MM.1S (cell line): ENCODE data around the gene ANP32D.

Source experiments
- CTCF ChIP-seq: fragments of 300-600 bp; sonication (generic); IDR thresholded peaks from 2 replicates; pipeline ENCODE4 v1.5.1; 2016; ENCODE audit warnings: antibody characterized with exemption, low read length, mixed read lengths
- EZH2 ChIP-seq: fragments of 300-600 bp; sonication (generic); optimal IDR thresholded peaks from 2 replicates; pipeline ENCODE3; 2017; ENCODE audit warnings: low read depth, mild to moderate bottlenecking, antibody characterized with exemption, low read length, mixed read lengths

DNA sequence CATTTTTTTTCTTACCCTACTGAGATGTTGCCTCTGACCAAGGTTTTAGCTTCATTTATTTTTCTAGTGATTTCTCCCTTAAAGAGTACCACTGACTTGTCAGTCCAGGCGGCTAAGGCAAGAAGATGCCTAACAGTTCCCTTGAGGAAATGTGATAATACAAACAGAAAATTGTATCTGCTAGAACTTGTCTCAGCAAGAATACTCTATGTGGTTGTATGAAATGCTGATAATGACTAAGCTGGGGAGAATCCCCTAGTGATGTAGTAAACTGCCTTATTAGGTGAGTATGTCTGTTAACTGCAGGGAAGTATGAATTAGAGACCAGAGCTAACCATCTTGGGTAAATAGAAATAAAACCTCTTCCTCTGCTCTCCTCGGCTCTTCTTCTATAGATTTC lies 16.7 kb downstream of the ANP32D start:
- TF ChIP-seq EZH2 (no peak), CTCF (no peak)
